HG03571 (cell line): ENCODE measurements around the gene STPG2.
"Not testable (repeated sequence)": the region's sequence is repeated elsewhere in the genome, so short reads cannot be mapped to it uniquely, and the experiment has no call there.

Experiments
- ATAC-seq: cut with Tn5 transposase; IDR thresholded peaks from one replicate; pipeline ENCODE4 v1.9.1; 2021; ENCODE audit not compliant: unreplicated experiment

Gene STPG2

GRCh38 chr4:97952763-97953162, 190.5 kb downstream of the STPG2 start:
- ATAC-seq, result no peak

DNA sequence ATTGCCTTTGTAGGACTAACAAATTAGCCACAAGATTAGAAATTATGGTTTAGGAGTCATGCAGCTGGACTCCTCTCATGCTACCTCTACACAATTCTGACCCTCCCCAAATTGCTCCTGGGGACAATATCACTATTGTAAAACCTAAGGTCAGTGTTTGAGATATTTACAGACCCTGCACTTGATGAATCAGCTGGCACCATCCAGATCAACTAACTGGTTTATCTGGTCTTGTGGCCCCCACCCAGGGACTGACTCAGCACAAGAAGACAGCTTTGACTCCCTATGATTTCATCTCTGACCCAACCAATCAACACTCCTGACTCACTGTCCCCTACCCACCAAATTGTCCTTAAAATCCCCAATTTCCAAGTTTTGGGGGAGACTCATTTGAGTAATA, 192.4 kb downstream of the STPG2 start:
- no peak for ATAC-seq

DNA sequence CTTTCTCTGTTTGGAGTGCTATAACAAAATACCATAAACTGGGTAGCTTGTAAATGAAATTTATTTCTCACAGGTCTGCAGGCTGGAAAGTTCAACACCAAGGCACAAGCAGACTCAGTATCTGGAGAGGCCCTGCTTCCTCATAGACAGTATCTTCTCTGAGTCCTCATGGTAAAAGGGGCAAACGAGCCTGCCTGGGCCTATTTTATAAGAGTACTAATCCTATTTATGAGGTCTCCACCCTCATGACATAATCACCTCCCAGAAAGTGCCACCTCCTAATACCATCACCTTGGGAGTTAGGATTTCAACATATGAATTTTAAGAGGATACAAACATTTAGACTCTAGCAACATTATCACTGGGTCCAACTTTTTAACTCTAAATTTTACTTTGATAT, 200.3 kb downstream of the STPG2 start:
- no peak for ATAC-seq

DNA sequence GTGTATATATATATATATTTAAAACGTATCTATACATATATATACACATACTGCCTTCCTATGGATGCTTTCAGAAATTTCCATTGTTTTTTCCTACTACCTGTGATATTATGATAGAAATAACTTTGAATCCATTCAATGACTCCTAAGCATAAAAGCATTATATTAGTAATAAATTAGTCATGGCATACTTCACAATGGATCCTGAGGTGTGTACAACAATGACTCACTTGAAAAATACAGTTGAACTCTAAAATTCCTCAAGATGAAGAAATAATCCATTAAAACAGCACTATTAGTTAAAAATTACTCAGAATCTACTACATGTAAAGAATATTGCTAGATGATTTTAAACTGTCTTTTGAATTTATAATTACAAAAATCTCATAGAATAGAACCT, 201.1 kb downstream of the STPG2 start:
- ATAC-seq, result no peak

DNA sequence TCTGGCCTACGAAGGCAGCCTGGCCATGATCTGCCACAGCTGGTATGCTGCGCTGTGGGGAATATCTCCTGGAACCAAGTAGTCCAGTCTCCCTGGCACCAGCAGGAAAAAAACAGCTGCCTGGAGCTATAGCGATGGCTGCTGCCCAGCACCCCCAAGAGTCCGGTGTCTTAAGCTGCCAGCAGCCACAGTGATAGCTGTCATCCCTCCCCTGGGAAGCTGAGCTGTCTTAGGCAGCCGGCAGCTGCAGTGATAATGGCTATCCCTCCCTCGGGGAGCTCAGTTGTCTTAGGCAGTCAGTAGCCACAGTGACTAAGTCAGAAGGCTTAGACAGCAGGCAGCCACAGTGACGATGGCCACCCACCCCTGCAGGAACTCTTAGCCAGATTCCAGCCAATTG, 205.1 kb downstream of the STPG2 start:
- no peak for ATAC-seq

DNA sequence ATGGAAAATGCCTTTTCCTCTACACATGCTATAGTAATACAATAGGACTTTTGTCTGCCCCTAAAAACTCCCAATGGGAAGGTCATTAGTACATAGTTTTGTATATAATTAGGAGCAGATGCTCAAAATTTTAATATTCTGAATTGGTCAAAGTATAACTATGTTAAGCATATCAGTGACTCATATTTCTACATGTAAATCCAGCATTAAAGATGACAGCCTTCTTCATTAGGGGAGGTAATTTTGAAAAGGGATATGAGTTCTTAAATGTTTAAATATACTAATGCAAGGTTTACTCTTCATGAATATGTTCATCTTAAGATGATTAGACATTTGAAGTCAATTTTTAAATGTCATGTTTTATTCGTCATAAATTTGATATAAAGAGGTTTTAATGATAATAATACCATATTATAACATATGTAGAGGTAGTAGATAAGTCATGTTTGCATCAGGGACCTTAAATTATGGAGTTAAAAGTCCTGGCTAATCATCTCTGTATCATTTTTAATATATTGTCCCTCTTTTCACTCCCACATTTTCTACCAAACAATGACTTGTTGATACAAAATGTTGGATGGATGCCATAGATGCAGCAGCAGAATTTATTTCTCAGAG, 218.8 kb downstream of the STPG2 start:
- no peak for ATAC-seq

- no peak for ATAC-seq
Observed at GRCh38 chr4:97923096-97923495, 220.2 kb downstream of the STPG2 start.

GRCh38 chr4:97917115-97917514, 226.2 kb downstream of the STPG2 start:
- ATAC-seq, result no peak

GRCh38 chr4:97912156-97912555, 231.1 kb downstream of the STPG2 start:
- no peak for ATAC-seq

GRCh38 chr4:97911236-97911906, 231.9 kb downstream of the STPG2 start:
- no peak for ATAC-seq

DNA sequence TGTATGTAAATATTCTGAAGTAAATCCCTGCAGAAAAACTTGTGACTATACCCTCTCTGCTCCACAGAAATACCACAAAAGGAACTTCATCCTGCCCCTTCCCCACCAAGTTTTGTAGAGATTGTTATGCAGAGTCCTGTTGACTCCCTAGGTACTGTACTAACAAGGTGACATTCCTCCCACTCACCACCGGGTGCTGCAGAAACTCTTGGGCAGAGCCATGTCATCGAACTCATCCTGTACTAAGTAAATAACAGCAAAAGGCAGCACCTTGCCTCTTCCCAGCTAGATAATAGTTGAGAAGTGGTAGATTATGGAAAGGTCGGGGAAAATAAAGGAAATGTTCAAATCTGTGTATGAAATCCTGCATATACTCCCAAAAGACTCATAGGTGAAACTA, 233.3 kb downstream of the STPG2 start:
- ATAC-seq, result no peak

GRCh38 chr4:97903436-97904189, 239.7 kb downstream of the STPG2 start:
- ATAC-seq, result not testable (repeated sequence)

DNA sequence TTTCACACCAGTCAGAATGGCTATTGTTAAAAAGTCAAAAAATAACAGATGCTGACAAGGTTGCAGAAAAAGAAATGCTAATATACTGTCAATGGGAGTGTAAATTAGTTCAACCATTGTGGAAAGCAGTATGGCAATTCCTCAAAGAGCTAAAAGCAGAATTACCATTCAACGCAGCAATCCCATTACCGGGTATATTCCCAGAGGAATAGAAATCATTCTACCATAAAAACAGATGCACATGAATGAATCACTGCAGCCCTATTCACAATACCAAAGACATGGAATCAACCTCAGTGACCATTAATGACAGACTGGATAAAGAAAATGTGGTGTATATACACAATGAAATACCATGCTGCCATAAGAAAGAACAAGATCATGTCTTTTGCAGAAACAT, 243.0 kb downstream of the STPG2 start:
- no peak for ATAC-seq

DNA sequence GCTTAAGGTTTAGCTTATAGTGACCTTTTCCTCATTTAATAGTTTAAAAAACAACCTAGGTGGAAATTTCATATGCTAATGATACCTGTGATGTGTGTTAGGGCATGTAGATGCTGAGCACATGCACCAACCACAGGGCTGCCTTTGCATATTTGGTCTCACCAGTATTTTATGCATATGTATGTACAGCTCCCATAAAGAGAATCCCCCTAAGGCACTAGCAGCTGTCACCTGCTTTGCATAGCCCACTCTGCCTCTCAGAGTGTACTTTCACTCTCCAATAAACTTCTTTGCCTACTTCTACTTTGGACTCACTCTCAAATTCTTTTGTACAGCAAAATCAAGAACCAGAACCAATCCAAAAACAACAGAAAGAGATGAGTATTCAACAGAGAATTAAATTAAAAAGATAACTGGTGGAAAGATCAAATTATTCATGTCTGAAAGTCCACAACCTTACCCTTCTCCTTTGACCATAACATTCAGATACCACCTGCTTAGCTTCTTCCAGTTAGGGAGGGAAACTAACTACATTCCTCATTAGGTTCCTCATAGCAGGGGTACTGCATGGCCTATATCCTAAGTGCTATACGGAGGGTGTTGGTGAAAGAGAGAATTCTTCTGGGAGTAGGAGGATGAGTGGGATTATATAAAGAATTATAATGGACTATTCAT, 250.5 kb downstream of the STPG2 start:
- no peak for ATAC-seq

GRCh38 chr4:97879942-97880341, 263.3 kb downstream of the STPG2 start:
- ATAC-seq, result no peak

- ATAC-seq, result no peak
Observed at GRCh38 chr4:97868097-97868496, 275.2 kb downstream of the STPG2 start.

GRCh38 chr4:97867557-97868091, 275.7 kb downstream of the STPG2 start:
- ATAC-seq, result no peak

DNA sequence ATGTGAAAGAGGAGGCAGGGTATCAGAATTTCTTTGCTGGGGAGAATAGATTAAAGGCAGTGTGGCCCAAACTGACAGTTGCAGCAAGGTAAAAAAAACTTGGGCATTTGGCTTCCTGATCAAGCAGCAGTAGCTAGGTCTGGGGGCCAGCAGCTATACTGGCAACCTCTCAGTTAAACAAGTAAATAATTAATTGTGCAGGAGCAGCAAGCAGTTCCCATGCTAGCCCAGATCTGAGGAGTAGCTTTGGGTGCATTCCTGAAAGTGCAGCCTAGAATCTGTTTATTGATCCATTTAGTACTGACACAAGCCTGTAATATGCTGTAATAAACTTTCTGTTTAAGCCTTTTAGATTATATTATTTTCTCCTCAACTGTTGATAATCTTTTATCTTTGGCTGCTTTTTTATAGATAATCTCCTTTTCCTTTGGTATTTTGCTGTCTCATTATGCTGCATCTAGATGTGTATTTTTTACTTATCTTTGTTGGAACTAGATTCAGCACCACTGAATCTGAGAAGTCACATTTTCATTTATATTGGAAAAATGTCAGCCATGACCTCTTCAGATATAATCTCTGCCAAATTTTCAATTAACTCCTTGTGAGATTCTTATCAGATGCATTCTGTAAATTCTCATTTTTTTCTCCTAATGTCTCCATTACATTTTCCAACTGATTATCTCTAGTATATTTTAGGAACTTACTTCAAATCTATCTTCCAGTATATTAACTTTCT, 276.3 kb downstream of the STPG2 start:
- ATAC-seq, result no peak

- no peak for ATAC-seq
Observed at GRCh38 chr4:97851115-97851514, 292.2 kb downstream of the STPG2 start.

DNA sequence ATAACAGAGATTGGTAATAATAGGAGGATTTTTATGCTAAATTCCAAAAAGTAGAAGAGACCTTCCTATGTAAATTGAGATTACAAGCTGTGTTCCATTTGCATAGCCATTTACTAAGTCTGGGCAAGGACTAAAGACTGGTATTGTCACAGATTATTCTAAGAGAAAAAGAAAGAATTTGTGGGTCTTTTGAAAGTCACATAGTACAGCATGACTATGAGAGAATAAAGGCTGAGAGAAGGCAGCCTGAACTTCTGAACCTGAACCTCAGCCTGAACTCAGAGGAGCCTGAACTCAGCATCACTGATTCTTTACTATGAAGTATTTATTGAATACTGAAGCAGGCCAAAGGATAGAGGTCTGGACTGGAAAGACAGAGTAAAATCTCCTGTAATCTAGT, 297.5 kb downstream of the STPG2 start:
- ATAC-seq, result no peak

- ATAC-seq, result no peak
Observed at GRCh38 chr4:97841512-97841911, 301.8 kb downstream of the STPG2 start.
